Glutamatergic neuron (in vitro differentiated cells): ENCODE results near the gene RAD18. TPM values are rescaled to one million over a fixed set of nuclear protein-coding genes. Genes with fewer than 3 reads are reported as not detected.
A peak's percentile ranks its signal among the peaks of the same experiment; 100 is the strongest.

ENCODE experiments used
- DNase-seq: peaks from one replicate; pipeline ENCODE4 v3.0.0; 2022
- H3K27ac Mint-ChIP-seq: one replicate; pipeline ENCODE4 v1.8.0; 2020; ENCODE audit warnings: mild to moderate bottlenecking, mixed read lengths, inconsistent platforms; ENCODE audit not compliant: unreplicated experiment
- H3K27me3 Mint-ChIP-seq: one replicate; pipeline ENCODE4 v1.8.0; 2020; ENCODE audit warnings: mild to moderate bottlenecking, moderate library complexity, mixed read lengths, inconsistent platforms; ENCODE audit not compliant: unreplicated experiment
- H3K36me3 Mint-ChIP-seq: one replicate; pipeline ENCODE4 v1.8.0; 2020; ENCODE audit warnings: mild to moderate bottlenecking, mixed read lengths, inconsistent platforms; ENCODE audit not compliant: unreplicated experiment
- H3K4me1 Mint-ChIP-seq: one replicate; pipeline ENCODE4 v1.8.0; 2020; ENCODE audit warnings: mild to moderate bottlenecking, low read depth, mixed read lengths, inconsistent platforms; ENCODE audit not compliant: unreplicated experiment
- H3K4me3 Mint-ChIP-seq: one replicate; pipeline ENCODE4 v1.8.0; 2020; ENCODE audit warnings: mild to moderate bottlenecking, mixed read lengths, inconsistent platforms; ENCODE audit not compliant: unreplicated experiment
- H3K9me3 Mint-ChIP-seq: one replicate; pipeline ENCODE4 v1.8.0; 2020; ENCODE audit warnings: mild to moderate bottlenecking, moderate library complexity, mixed read lengths, inconsistent platforms; ENCODE audit not compliant: unreplicated experiment
- CTCF ChIP-seq: fragments of 200-600 bp; sonication (generic); IDR thresholded peaks from one replicate; pipeline ENCODE4 v1.5.0; 2021; ENCODE audit not compliant: partially characterized antibody, unreplicated experiment
- long read RNA-seq: library from polyadenylated mRNA; unstranded; transcript quantifications from one replicate; pipeline ENCODE4 v2.0.0, GENCODE V29; 2020; ENCODE audit not compliant: unreplicated experiment
- total RNA-seq: library from RNA; stranded (reverse); fragmentation: NEBNext Ultra II Directional; extraction: Animal tissue kit (Norgen Biotek cat#: 25700); gene quantifications from one replicate; pipeline ENCODE4 v1.2.1, GENCODE V29; 2021; ENCODE audit not compliant: unreplicated experiment

The RAD18 gene, protein sequence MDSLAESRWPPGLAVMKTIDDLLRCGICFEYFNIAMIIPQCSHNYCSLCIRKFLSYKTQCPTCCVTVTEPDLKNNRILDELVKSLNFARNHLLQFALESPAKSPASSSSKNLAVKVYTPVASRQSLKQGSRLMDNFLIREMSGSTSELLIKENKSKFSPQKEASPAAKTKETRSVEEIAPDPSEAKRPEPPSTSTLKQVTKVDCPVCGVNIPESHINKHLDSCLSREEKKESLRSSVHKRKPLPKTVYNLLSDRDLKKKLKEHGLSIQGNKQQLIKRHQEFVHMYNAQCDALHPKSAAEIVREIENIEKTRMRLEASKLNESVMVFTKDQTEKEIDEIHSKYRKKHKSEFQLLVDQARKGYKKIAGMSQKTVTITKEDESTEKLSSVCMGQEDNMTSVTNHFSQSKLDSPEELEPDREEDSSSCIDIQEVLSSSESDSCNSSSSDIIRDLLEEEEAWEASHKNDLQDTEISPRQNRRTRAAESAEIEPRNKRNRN
- total RNA-seq: 11.9 TPM
- long read RNA-seq, partial matches to known transcripts: 1 of 1 reads
- long read RNA-seq, other reads (novel, unspliced or antisense): 0 of 1 reads

DNA sequence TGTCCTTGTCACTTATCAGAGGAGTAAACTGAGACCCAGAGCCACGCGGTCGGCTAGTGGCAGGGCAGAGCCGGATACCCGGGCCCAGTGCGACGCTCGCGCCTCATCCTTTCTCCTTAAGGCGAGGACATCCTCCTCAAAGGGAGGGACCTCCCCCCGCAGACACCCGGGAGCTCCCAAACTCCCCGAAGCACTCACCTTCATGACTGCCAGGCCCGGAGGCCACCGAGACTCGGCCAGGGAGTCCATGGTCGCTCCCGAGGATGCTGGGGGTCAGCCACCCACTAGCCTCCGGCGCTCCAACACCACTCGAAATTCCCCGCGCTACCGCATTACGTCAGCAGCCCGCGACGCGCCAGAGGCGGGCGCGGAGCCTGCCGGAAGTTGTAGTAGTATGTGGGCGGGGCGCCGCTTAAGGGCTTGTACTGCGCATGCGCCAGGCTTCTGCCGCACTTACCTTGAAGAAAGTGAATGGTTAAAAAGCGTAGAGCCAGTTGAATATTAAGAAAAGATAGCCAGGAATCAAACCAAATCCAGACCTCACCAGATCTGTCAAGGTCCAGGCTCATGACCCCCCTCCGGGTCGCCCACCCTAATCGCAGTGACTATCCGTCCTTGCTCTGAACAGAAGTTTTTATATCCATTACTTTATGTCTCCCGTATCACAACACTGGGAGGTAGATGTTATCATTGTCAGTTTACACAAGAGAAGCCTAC is at the start of gene RAD18:
Gene RAD18, minus strand, starts transcription at position 336 of the 717 bp plus-strand sequence. Its CDS starts 87 bp downstream, at position 249.
- peaks cover 6% of the 10 kb centered on the region for H3K9me3 Mint-ChIP-seq
- H3K27ac Mint-ChIP-seq: peak within 1 kb of the TSS; percentile 62
- peak; percentile 94 for DNase-seq
- peaks cover 3% of the 10 kb centered on the region for H3K27me3 Mint-ChIP-seq
- peak within 1 kb of the TSS; percentile 87 for H3K4me3 Mint-ChIP-seq
- no peaks in the 10 kb centered on the region for H3K36me3 Mint-ChIP-seq
- no peak for TF ChIP-seq CTCF
- peaks cover 7% of the 10 kb centered on the region for H3K4me1 Mint-ChIP-seq

DNA sequence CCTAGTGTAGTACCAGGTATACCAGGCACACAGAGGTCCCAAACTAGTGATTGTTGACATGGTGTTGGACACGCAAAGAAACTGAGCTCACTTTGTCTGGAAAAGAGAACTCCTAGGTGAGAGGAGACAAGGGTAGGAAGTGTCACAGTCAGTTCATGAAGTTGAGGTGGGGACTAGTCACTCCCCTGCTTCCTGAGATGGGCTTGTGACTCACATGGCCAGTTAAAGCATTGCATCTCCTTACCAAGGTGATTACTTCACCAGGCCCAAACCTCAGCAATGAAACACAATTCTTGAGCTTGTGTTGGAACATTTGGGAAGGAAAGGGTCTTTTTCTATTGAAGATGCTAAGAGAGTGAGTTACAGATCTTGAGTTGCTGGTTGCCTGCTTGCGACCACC is 49.2 kb upstream of the RAD18 start:
- Mint-ChIP-seq H3K9me3 (peaks cover 2% of the 10 kb centered on the region), H3K27ac (no peak overlapping the region), H3K36me3 (peaks cover 9% of the 10 kb centered on the region), H3K27me3 (peaks cover 6% of the 10 kb centered on the region), H3K4me3 (no peak overlapping the region), H3K4me1 (no peaks in the 10 kb centered on the region)
- DNase-seq: no peak
- no peak for TF ChIP-seq CTCF

GRCh38 chr3:9009976-9010545 is 46.8 kb upstream of the RAD18 start:
- Mint-ChIP-seq H3K27ac (no peak overlapping the region), H3K9me3 (peaks cover 2% of the 10 kb centered on the region), H3K36me3 (peaks cover 9% of the 10 kb centered on the region), H3K27me3 (peaks cover 8% of the 10 kb centered on the region), H3K4me3 (no peak overlapping the region), H3K4me1 (no peaks in the 10 kb centered on the region)
- TF ChIP-seq CTCF: no peak
- no peak for DNase-seq

- Mint-ChIP-seq H3K4me1 (no peaks in the 10 kb centered on the region), H3K4me3 (no peak overlapping the region), H3K36me3 (peaks cover 9% of the 10 kb centered on the region), H3K27me3 (peaks cover 8% of the 10 kb centered on the region), H3K9me3 (peaks cover 2% of the 10 kb centered on the region), H3K27ac (peak overlapping the region; percentile 73)
- no peak for DNase-seq
- no peak for TF ChIP-seq CTCF
Observed at GRCh38 chr3:9008550-9009255, 45.4 kb upstream of the RAD18 start.
